C4-2B (cell line): ENCODE measurements around the gene APOBEC3H.

Experiments
- ZFX ChIP-seq: fragments of 450-650 bp; IDR thresholded peaks from 2 replicates; pipeline ENCODE4 v1.6.1; 2017
- TF ChIP-seq, protein P1 (sequence below): fragments of 450-650 bp; conservative IDR thresholded peaks from 2 replicates; pipeline ENCODE4 v1.5.1; 2017; ENCODE audit warnings: mild to moderate bottlenecking

DNA sequence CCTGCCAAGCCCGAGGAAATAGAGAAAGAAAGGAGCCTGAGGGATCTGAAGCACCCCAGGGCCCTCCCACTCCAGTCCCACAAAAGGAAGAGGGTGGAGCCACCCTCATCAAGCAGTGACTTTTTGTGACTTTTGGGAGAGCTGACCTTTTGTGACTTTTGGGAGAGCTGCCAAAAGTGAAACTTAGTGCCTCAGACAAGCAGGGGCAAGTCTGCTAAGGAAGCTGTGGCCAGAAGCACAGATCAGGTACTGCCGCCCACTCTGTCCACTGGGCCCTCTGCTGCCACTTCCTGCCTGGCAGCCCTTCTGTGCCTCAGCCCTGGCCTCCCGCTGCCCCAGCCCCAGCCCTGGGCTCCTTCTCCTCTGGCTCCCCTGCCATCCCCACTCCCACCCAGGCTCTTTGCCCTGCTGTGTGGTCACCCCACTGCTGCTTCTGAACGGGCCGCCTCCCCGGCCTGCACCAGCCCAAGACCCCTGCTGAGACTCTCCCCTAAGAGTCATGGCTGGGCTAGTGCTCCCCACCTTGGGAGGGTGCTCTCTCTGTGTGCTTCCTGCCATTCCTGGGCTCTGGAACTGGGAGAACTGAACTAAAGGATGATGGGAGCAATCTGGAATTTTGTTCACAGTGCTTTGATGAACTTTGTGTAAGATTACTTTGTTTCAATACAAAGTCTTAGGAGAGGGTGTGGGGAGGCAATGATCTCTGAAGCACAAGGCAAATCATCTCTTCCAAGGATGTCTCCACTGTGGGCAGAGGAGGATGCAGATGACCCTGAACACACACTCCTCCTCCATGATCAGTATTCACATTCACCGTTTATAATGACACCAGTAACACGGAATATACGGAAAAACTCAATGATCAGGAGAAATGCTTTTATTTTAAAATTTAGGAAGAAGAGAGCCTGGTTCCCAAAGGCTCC, at the start of gene APOBEC3H:
- TF ChIP-seq, protein P1, sequence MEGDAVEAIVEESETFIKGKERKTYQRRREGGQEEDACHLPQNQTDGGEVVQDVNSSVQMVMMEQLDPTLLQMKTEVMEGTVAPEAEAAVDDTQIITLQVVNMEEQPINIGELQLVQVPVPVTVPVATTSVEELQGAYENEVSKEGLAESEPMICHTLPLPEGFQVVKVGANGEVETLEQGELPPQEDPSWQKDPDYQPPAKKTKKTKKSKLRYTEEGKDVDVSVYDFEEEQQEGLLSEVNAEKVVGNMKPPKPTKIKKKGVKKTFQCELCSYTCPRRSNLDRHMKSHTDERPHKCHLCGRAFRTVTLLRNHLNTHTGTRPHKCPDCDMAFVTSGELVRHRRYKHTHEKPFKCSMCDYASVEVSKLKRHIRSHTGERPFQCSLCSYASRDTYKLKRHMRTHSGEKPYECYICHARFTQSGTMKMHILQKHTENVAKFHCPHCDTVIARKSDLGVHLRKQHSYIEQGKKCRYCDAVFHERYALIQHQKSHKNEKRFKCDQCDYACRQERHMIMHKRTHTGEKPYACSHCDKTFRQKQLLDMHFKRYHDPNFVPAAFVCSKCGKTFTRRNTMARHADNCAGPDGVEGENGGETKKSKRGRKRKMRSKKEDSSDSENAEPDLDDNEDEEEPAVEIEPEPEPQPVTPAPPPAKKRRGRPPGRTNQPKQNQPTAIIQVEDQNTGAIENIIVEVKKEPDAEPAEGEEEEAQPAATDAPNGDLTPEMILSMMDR: no peak
- no peak for TF ChIP-seq ZFX
